Retinal pigment epithelial cell (primary cell): ENCODE results near the gene GAGE10.
A peak's percentile ranks its signal among the peaks of the same experiment; 100 is the strongest.
"Not testable (repeated sequence)": the region's sequence is repeated elsewhere in the genome, so short reads cannot be mapped to it uniquely, and the experiment has no call there.

Experiments used
- DNase-seq: peaks from one replicate; pipeline ENCODE4 v3.0.0-alpha.2; 2010; ENCODE audit warnings: low read depth
- H3K4me3 ChIP-seq: 2 replicates; pipeline ENCODE4 v1.5.1; 2011; ENCODE audit warnings: mild to moderate bottlenecking, low read length, control low read depth, moderate library complexity
- TF ChIP-seq, protein P1 (sequence below): conservative IDR thresholded peaks from 2 replicates; pipeline ENCODE4 v1.5.1; 2011; ENCODE audit warnings: low read depth, low read length, control low read depth, inconsistent platforms

Gene GAGE10

DNA sequence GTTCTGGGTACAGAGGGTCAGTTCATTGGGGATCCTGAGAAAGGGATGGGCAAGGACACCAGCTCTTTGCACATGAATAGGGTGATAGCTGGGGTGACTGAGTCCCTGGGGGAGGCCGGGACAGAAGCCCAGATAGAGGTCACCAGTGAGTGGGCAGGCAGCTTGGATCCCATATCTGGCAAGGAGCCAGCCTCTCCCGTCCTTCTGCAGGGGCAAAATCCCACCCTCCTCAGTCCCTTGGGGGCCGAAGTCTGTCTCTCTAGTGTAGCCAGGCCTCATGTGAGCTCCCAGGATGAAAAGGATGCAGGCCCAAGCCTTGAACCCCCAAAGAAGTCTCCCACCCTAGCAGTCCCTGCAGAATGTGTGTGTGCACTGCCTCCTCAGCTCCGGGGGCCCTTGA, 16.9 kb upstream of the GAGE10 start:
- TF ChIP-seq, protein P1, sequence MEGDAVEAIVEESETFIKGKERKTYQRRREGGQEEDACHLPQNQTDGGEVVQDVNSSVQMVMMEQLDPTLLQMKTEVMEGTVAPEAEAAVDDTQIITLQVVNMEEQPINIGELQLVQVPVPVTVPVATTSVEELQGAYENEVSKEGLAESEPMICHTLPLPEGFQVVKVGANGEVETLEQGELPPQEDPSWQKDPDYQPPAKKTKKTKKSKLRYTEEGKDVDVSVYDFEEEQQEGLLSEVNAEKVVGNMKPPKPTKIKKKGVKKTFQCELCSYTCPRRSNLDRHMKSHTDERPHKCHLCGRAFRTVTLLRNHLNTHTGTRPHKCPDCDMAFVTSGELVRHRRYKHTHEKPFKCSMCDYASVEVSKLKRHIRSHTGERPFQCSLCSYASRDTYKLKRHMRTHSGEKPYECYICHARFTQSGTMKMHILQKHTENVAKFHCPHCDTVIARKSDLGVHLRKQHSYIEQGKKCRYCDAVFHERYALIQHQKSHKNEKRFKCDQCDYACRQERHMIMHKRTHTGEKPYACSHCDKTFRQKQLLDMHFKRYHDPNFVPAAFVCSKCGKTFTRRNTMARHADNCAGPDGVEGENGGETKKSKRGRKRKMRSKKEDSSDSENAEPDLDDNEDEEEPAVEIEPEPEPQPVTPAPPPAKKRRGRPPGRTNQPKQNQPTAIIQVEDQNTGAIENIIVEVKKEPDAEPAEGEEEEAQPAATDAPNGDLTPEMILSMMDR, result no peak
- DNase-seq, result no peak
- no peak overlapping the region for H3K4me3 ChIP-seq

- no peak overlapping the region for H3K4me3 ChIP-seq
- DNase-seq, result no peak
- TF ChIP-seq, protein P1, result no peak
These were observed 15.8 kb upstream of the GAGE10 start for GRCh38 chrX:49287665-49288064.

DNA sequence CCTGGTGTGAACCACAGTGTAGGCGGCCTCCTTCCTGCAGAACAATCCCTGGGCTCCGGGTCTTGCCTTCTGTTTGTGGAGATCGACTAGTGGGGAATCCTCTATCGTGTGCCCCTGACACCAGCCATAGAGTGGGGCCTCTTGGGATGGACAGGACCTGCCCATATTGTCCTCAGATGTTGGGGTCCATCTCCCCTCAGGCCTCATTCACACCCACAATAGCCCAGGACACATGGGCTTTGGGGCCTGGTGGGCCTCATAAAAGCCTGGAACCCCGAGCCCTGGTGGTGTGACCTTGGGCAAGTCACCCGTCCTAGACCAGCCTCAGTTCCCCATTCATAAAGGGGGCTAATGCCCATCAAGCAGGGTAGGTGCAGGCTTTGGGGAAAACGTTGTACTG, 13.2 kb upstream of the GAGE10 start:
- no peak overlapping the region for H3K4me3 ChIP-seq
- TF ChIP-seq, protein P1, result no peak
- DNase-seq, result no peak

- TF ChIP-seq, protein P1, result peak; percentile 68
- no peak overlapping the region for H3K4me3 ChIP-seq
- no peak for DNase-seq
These were observed 11.7 kb upstream of the GAGE10 start for GRCh38 chrX:49291615-49292337.

GRCh38 chrX:49292400-49293362, 10.8 kb upstream of the GAGE10 start:
- DNase-seq, result no peak
- H3K4me3 ChIP-seq, result no peak overlapping the region
- TF ChIP-seq, protein P1, result no peak

- H3K4me3 ChIP-seq, DNase-seq: not testable (repeated sequence)
These were observed 4.2 kb upstream of the GAGE10 start for GRCh38 chrX:49299293-49299692.

DNA sequence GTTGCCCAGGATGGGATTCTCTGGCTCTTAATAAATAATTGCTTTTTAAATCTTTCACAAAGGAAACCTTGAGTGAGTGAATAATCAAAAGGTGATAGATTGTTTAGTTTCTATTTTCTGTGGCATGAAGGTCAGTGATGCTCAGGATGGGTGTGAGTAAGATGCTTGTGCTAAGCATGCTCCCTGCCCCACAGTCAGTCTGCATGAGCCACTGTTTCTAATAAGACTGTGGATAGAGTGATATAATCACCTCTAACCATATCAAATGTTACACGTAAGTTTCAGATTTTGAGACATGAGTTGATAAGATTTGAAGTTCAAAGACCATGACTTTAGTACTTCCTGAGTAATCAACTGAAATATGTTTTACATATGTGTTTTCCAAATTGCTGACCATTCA, 2.7 kb upstream of the GAGE10 start:
- TF ChIP-seq, protein P1, result no peak
- DNase-seq, result no peak
- H3K4me3 ChIP-seq, result no peak overlapping the region

DNA sequence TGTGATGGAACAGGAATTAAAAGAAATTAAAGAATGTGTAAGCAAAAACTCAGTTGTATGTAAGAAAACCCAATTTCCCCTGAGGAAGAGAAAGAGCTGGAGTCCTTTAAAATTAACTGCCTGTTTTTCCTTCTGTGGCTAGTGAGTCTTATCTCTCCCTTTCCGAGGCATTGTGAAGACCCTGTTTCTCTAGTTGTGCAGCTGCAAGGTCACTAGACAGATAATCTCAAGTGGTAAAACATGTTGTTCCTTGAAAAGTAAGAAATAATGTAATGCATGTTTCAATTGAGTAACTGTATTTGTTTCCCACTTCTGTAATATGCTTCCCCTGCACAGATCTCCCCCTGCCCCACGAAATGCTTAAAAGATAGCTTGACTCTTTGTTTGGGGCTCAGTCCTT, 4.3 kb downstream of the GAGE10 start:
- DNase-seq, H3K4me3 ChIP-seq: not testable (repeated sequence)
